GM21367 (cell line): ENCODE measurements around the gene PSMF1.
"Not testable (repeated sequence)": the region's sequence is repeated elsewhere in the genome, so short reads cannot be mapped to it uniquely, and the experiment has no call there.

ENCODE experiments used
- ATAC-seq: cut with Tn5 transposase; IDR thresholded peaks from one replicate; pipeline ENCODE4 v1.9.1; 2021; ENCODE audit not compliant: unreplicated experiment

The PSMF1 gene

DNA sequence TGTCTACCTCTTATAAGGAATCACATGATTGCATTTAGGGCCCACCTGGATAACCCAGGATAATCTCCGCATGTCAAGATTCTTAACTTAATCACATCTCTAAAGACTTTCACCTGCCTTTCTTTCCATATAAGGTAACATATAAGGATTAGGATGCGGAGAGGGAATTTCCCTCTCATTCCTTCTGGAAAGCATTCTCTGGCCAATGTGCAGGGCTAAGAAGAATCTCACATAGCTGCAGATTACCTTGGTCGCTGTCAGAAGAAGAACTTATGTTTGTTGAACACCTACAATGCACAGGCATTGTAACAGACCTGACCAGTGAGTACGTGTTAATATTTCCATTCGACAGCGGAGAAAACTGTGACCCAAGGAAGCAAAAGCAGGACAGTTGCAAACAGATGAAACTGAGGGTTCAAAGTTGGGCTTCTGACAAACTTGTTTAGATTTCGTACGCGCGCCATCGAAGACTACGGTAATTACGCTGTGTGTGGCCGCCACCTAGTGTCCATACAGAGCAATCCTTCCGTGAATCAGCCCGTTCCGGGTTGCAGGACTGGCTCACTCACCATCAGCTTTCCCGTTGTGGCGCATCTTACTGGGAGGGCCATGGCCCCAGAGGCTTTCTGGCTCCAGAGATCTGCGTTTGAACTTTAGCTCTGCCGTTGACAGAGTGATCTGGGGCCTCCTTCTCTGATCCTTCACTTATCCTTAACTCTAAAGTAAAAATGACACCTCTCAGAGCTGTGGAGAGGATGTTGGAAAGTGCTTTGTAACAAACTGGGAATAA, 94.4 kb downstream of the PSMF1 start:
- peak; percentile 47 for ATAC-seq

DNA sequence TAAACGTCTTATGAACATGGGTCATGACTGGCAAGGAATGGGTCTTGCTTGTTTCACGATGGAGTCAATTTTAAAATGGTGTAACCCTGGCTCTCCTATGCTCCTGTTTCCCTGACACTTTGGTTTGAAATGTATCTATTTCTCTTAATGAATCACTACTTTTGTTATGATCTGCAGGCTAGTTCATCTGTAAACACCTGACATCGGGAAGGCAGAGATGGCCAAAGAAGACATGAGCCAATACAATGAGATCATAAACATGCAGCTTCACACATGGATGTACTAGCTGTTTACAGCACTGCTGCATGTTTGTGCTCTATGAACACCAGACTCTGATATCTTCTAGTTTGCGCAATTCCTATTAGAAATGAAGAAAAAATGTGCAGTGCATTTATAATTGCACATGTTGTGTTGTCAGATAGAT, 96.4 kb downstream of the PSMF1 start:
- no peak for ATAC-seq

DNA sequence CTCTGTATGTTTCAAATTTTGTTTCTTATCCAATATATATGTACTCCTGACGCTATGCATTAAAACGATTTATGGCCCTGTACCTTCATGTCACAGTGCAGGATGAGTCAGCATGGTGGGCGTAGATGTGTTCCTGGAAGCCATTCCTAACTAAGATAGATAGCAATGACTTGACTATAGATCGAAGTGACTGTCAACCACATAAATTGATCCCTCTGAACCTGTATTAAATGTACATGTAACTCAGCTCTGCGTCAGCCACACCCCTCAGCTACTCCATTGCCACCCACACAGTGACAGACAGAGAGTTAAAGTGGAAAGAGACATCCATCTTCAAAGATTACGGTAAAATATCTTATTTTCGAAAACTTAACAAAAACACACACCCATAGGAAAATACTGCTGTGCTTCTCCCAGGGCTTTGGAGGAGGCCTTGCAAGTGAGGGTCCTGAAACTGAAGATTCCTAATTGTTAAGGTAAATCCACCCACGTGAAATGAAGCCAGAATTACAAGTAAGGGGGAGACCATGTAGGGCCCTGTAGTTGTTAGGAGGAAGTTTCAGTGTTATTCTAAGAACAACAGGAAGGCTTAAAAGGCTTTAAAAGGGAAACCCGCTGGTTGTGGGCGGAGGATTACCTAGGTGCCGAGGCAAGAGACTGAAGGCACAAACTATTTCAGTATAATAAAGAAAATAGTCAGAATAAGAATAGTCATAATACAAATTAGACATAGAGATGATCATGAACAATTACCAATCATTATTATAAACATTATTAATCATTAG, 97.2 kb downstream of the PSMF1 start:
- no peak for ATAC-seq

DNA sequence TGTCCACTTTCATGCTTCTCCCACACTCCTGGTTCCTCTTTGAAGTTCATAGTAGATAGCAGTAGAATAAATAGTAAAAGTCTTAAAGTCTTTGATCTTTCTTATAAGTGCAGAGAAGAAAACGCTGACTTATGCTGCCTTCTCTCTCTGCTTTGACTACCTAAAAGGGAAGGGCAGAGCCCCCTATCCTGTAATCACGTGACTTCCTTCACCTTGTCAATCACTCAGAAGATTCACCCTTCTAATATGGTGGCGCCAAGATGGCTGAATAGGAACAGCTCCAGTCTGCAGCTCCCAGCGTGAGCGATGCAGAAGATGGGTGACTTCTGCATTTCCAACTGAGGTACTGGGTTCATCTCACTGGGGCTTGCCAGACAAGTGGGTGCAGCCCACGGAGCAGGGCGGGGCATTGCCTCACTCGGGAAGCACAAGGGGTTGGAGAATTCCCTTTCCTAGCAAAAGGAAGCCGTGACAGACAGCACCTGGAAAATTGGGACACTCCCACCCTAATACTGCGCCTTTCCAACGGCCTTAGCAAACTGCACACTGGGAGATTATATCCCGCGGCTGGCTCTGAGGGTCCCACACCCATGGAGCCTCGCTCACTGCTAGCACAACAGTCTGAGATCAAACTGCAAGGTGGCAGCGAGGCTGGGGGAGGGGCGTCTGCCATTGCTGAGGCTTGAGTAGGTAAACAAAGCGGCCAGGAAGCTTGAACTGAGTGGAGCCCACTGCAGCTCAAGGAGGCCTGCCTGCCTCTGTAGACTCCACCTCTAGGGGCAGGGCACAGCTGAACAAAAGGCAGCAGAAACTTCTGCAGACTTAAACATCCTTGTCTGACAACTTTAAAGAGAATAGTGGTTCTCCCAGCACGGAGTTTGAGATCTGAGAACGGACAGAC, 98.4 kb downstream of the PSMF1 start:
- ATAC-seq: not testable (repeated sequence)
